H1 (cell line): ENCODE results near the gene SPINT2. TPM values are rescaled to one million over a fixed set of nuclear protein-coding genes. Genes with fewer than 3 reads are reported as not detected.

ENCODE experiments used
- ATF2 ChIP-seq: IDR thresholded peaks from 2 replicates; pipeline ENCODE4 v1.6.1; 2012; ENCODE audit warnings: low read length, inconsistent platforms
- CBX5 ChIP-seq: fragments of 300-800, 300-1000 bp; sonication (generic); IDR thresholded peaks from 2 replicates; pipeline ENCODE4 v1.7.1; 2016; ENCODE audit warnings: antibody characterized with exemption, low read length, low read depth
- CHD2 ChIP-seq: IDR thresholded peaks from 2 replicates; pipeline ENCODE4 v1.6.1; 2012; ENCODE audit warnings: low read length, improper control_type of control experiment
- EGR1 ChIP-seq: IDR thresholded peaks from 2 replicates; pipeline ENCODE4 v1.6.1; 2011; ENCODE audit warnings: low read depth, low read length, borderline replicate concordance
- EP300 ChIP-seq, 2 experiments: IDR thresholded peaks; 1 replicate in 1 of 2; 2 replicates in 1 of 2; pipeline ENCODE4 v1.6.1; 2011 to 2012; ENCODE audit warnings: low read depth in 2 of 2, low read length in 2 of 2, mild to moderate bottlenecking in 2 of 2, borderline replicate concordance in 1 of 2, inconsistent platforms in 1 of 2, moderate library complexity in 1 of 2
- HDAC2 ChIP-seq, 2 experiments: fragments of 300-600 bp in 1 of 2; sonication (generic) in 1 of 2; IDR thresholded peaks; 2 replicates each; pipeline ENCODE4 v1.6.1; 2011 to 2012; ENCODE audit warnings: low read depth in 2 of 2, low read length in 2 of 2, mild to moderate bottlenecking in 2 of 2, moderate library complexity in 2 of 2, borderline replicate concordance in 1 of 2, inconsistent platforms in 1 of 2
- PHF8 ChIP-seq: fragments of 200-600 bp; sonication (generic); conservative IDR thresholded peaks from 2 replicates; pipeline ENCODE4 v1.7.1; 2012; ENCODE audit warnings: low read depth, mild to moderate bottlenecking, inconsistent platforms, low read length, moderate library complexity
- polyA plus RNA-seq, 7 experiments: library from polyadenylated mRNA; depleted of rRNA in 3 of 7; stranded (reverse) in 5 of 7; unstranded in 2 of 7; fragments of >200 nt in 5 of 7; fragments of 200-250 nt in 2 of 7; gene quantifications; 1 replicate in 5 of 7; 2 replicates in 1 of 7; 4 replicates in 1 of 7; pipeline versions ENCODE4 v1.2.1 to v1.2.3, GENCODE V29; 2011 to 2013; ENCODE audit warnings: missing spikeins in 2 of 7, mixed read lengths in 2 of 7
- total RNA-seq: library from RNA; stranded (reverse); fragmentation: NEBNext Ultra II Directional; extraction: Animal tissue kit (Norgen Biotek cat#: 25700); gene quantifications from 2 replicates; pipeline ENCODE4 v1.2.1, GENCODE V29; 2021
- TF ChIP-seq, protein P1 (sequence below): IDR thresholded peaks from 2 replicates; pipeline ENCODE4 v1.6.1; 2011; ENCODE audit warnings: low read length, improper control_type of control experiment

SPINT2 gene
- total and polyA plus RNA-seq, 2 of the 8 experiments (the other 6 are each of a cell fraction or from before 2014, with no cell fraction given), result 294 to 296 TPM

- no peak for TF ChIP-seq CBX5
- no peak for TF ChIP-seq ATF2
- peak; percentile 70 to 83; a peak in 2 of 4 replicates for TF ChIP-seq HDAC2 (IDR thresholded peaks at IDR 0.05; ENCODE audit: borderline replicate concordance in 1 of 2, low read depth in 2 of 2, low read length in 2 of 2)
- no peak for TF ChIP-seq CHD2
- 0 out of 2 replicates have a peak, but pooled peaks have one; percentile 30 for TF ChIP-seq PHF8
- TF ChIP-seq, protein P1, sequence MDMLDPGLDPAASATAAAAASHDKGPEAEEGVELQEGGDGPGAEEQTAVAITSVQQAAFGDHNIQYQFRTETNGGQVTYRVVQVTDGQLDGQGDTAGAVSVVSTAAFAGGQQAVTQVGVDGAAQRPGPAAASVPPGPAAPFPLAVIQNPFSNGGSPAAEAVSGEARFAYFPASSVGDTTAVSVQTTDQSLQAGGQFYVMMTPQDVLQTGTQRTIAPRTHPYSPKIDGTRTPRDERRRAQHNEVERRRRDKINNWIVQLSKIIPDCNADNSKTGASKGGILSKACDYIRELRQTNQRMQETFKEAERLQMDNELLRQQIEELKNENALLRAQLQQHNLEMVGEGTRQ, result peak; percentile 74
- no peak for TF ChIP-seq EP300 (IDR thresholded peaks at IDR 0.05; ENCODE audit: borderline replicate concordance in 1 of 2, low read depth in 2 of 2, low read length in 2 of 2)
- TF ChIP-seq EGR1, result 0 out of 2 replicates have a peak, but pooled peaks have one; percentile 22
These were observed 40.1 kb upstream of the SPINT2 start, which contains the start of gene DPF1 (continued) for GRCh38 chr19:38224014-38224862.
